H9 (cell line): Measurements from ENCODE around the gene ZFAND3. TPM values are rescaled to one million over a fixed set of nuclear protein-coding genes. Genes with fewer than 3 reads are reported as not detected.

ENCODE experiments used
- DNase-seq: peaks from one replicate; pipeline ENCODE4 v3.0.0-alpha.2; 2017
- H2AFZ ChIP-seq: one replicate; pipeline ENCODE4 v1.6.1; 2013; ENCODE audit warnings: mild to moderate bottlenecking, low read length, control low read depth, moderate library complexity
- H2AK5ac ChIP-seq: 2 replicates; pipeline ENCODE4 v1.6.1; 2013; ENCODE audit warnings: low read length, control low read depth, mixed read lengths; ENCODE audit not compliant: insufficient read length
- H2BK120ac ChIP-seq: one replicate; pipeline ENCODE4 v1.6.1; 2013; ENCODE audit warnings: low read depth, mild to moderate bottlenecking, low read length, control low read depth, inconsistent platforms; ENCODE audit not compliant: poor library complexity, severe bottlenecking
- H2BK12ac ChIP-seq: 2 replicates; pipeline ENCODE4 v1.6.1; 2013; ENCODE audit warnings: low read length, control low read depth, mixed read lengths, low read depth; ENCODE audit not compliant: insufficient read length
- H2BK15ac ChIP-seq: 2 replicates; pipeline ENCODE4 v1.6.1; 2013; ENCODE audit warnings: low read depth, low read length, control low read depth
- H2BK20ac ChIP-seq: one replicate; pipeline ENCODE4 v1.6.1; 2013; ENCODE audit warnings: low read depth, mild to moderate bottlenecking, low read length, control low read depth, inconsistent platforms; ENCODE audit not compliant: poor library complexity, severe bottlenecking
- H2BK5ac ChIP-seq: 2 replicates; pipeline ENCODE4 v1.6.1; 2013; ENCODE audit warnings: low read length, control low read depth, mixed read lengths; ENCODE audit not compliant: insufficient read length
- H3K14ac ChIP-seq: 2 replicates; pipeline ENCODE4 v1.6.1; 2013; ENCODE audit warnings: low read length, control low read depth; ENCODE audit not compliant: insufficient read depth
- H3K18ac ChIP-seq: 2 replicates; pipeline ENCODE4 v1.6.1; 2013; ENCODE audit warnings: low read depth, mild to moderate bottlenecking, mixed read lengths, low read length, control low read depth; ENCODE audit not compliant: insufficient read length
- H3K23ac ChIP-seq: 2 replicates; pipeline ENCODE4 v1.6.1; 2013; ENCODE audit warnings: low read length, control low read depth, mixed read lengths, low read depth; ENCODE audit not compliant: insufficient read length
- H3K23me2 ChIP-seq: 2 replicates; pipeline ENCODE4 v1.6.1; 2013; ENCODE audit warnings: low read depth, mild to moderate bottlenecking, mixed read lengths, low read length, control low read depth; ENCODE audit not compliant: insufficient read length, poor library complexity, severe bottlenecking
- H3K27ac ChIP-seq: 2 replicates; pipeline ENCODE4 v1.5.1; 2013; ENCODE audit warnings: low read length, control low read depth, mixed read lengths, low read depth; ENCODE audit not compliant: insufficient read length
- H3K27me3 ChIP-seq: 2 replicates; pipeline ENCODE4 v1.6.1; 2013; ENCODE audit warnings: low read length, control low read depth, inconsistent platforms; ENCODE audit not compliant: insufficient read depth
- H3K4ac ChIP-seq: 2 replicates; pipeline ENCODE4 v1.6.1; 2013; ENCODE audit warnings: low read depth, mild to moderate bottlenecking, control low read depth, inconsistent platforms, low read length, moderate library complexity
- H3K4me1 ChIP-seq: 2 replicates; pipeline ENCODE4 v1.6.1; 2013; ENCODE audit warnings: low read length, control low read depth, inconsistent platforms; ENCODE audit not compliant: insufficient read depth
- H3K4me2 ChIP-seq: 2 replicates; pipeline ENCODE4 v1.6.1; 2013; ENCODE audit warnings: low read length, control low read depth, mixed read lengths; ENCODE audit not compliant: insufficient read length, insufficient read depth
- H3K56ac ChIP-seq: 2 replicates; pipeline ENCODE4 v1.6.1; 2013; ENCODE audit warnings: low read depth, mild to moderate bottlenecking, mixed read lengths, low read length, control low read depth; ENCODE audit not compliant: insufficient read length
- H3K79me1 ChIP-seq: 2 replicates; pipeline ENCODE4 v1.6.1; 2013; ENCODE audit warnings: low read depth, mild to moderate bottlenecking, moderate library complexity, low read length, control low read depth, inconsistent platforms; ENCODE audit not compliant: insufficient read depth, poor library complexity, severe bottlenecking
- H3K79me2 ChIP-seq: 2 replicates; pipeline ENCODE4 v1.6.1; 2013; ENCODE audit warnings: low read length, control low read depth, inconsistent platforms; ENCODE audit not compliant: insufficient read depth
- H3K9ac ChIP-seq: 2 replicates; pipeline ENCODE4 v1.6.1; 2013; ENCODE audit warnings: low read length, control low read depth, mixed read lengths; ENCODE audit not compliant: insufficient read length; ENCODE audit errors: extremely low read depth
- H3K9me3 ChIP-seq: one replicate; pipeline ENCODE4 v1.6.1; 2013; ENCODE audit warnings: low read depth, low read length, inconsistent platforms; ENCODE audit not compliant: control insufficient read depth
- H3T11ph ChIP-seq: one replicate; pipeline ENCODE4 v1.6.1; 2013; ENCODE audit warnings: mild to moderate bottlenecking, low read length, control low read depth, inconsistent platforms
- H4K20me1 ChIP-seq: one replicate; pipeline ENCODE4 v1.6.1; 2013; ENCODE audit not compliant: control insufficient read depth, insufficient read length, insufficient read depth
- H4K5ac ChIP-seq: 2 replicates; pipeline ENCODE4 v1.6.1; 2013; ENCODE audit warnings: low read depth, mild to moderate bottlenecking, mixed read lengths, low read length, control low read depth; ENCODE audit not compliant: insufficient read length
- H4K8ac ChIP-seq: replicated peaks from 2 replicates; pipeline ENCODE4 v1.6.1; 2013; ENCODE audit warnings: low read length, control low read depth, mixed read lengths, low read depth; ENCODE audit not compliant: insufficient read length
- H4K91ac ChIP-seq: 2 replicates; pipeline ENCODE4 v1.6.1; 2013; ENCODE audit warnings: low read depth, mild to moderate bottlenecking, moderate library complexity, mixed read lengths, low read length, control low read depth; ENCODE audit not compliant: insufficient read length
- H3K27ac Mint-ChIP-seq, 3 experiments: 2 replicates in 2 of 3; 3 replicates in 1 of 3; pipeline ENCODE4 v1.8.0; 2020 to 2021; ENCODE audit warnings: mixed read lengths in 3 of 3, mild to moderate bottlenecking in 1 of 3, moderate library complexity in 1 of 3
- H3K27me3 Mint-ChIP-seq: 2 replicates; pipeline ENCODE4 v1.8.0; 2021; ENCODE audit warnings: low read depth, mild to moderate bottlenecking, moderate library complexity, mixed read lengths
- H3K36me3 Mint-ChIP-seq, 3 experiments: 2 replicates in 2 of 3; 3 replicates in 1 of 3; pipeline ENCODE4 v1.8.0; 2020 to 2021; ENCODE audit warnings: low read depth in 3 of 3, mixed read lengths in 3 of 3; ENCODE audit not compliant: insufficient read depth in 1 of 3
- H3K4me1 Mint-ChIP-seq, 2 experiments: 2 replicates each; pipeline ENCODE4 v1.8.0; 2020; ENCODE audit warnings: mixed read lengths in 2 of 2
- H3K4me3 Mint-ChIP-seq, 2 experiments: 2 replicates in 1 of 2; 3 replicates in 1 of 2; pipeline ENCODE4 v1.8.0; 2020 to 2021; ENCODE audit warnings: mild to moderate bottlenecking in 2 of 2, mixed read lengths in 2 of 2, moderate library complexity in 1 of 2
- H3K9me3 Mint-ChIP-seq, 2 experiments: 2 replicates in 1 of 2; 3 replicates in 1 of 2; pipeline ENCODE4 v1.8.0; 2020; ENCODE audit warnings: mild to moderate bottlenecking in 2 of 2, mixed read lengths in 2 of 2, moderate library complexity in 1 of 2
- WGBS: extraction: QIAGEN DNeasy Blood & Tissue Kit; methylation state at CpG from one replicate; pipeline ENCODE4 v1.1.7; 2013; ENCODE audit warnings: missing lambda C conversion rate, low lambda C conversion rate, mixed read lengths; ENCODE audit not compliant: insufficient read length; ENCODE audit errors: extremely low coverage; 5-methylcytosine and 5-hydroxymethylcytosine counted together
- total RNA-seq: library from RNA; stranded (reverse); gene quantifications from 2 replicates; pipeline ENCODE4 v1.2.1, GENCODE V29; 2021
- TF ChIP-seq, protein P1 (sequence below): fragments of 200-600 bp; sonication (generic); conservative IDR thresholded peaks from 3 replicates; pipeline ENCODE4 v1.8.0; 2021; ENCODE audit warnings: antibody characterized with exemption, mild to moderate bottlenecking

ZFAND3 gene
- total RNA-seq, 1 experiment from 2014 or later: 57.7 TPM

DNA sequence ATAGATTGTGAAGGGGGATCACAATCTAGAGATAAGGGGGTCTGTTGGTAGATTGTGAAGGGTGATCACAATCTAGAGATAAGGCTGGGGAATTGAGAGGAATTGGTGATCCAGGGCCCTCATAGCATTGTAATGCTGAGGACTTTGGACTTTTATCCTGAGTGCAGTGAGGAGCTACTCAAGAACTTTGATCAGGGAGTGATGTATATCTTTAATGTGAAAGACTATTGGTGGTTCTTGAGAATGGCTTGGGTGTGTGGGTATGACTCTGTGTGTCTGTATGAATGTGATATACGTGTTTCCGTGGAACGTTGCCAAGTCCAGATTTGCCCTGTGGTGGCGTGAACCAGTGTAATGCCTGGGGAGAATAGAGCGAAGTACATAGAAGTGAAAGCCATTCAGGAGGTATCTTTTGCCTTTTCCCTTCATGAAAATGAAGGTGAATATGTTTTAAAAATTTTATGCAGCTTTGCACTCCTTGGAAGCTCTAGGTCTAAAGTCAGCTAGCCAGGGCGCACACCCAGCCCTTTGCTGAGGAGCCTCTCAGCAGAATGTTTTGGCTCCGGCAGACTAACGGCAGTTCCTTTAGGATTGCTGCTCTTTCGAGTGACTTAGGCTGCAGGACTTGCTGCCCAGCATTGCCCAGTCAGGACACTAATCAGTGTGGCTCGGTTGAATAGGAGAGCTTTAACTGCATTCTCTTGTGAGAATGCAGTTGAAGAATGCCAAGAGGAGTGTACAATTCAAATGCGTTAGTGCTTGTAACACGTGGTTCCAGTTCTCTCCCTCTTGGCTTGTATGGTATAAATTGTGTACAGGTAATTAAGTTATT lies 3.5 kb downstream of the ZFAND3 start:
- Histone ChIP-seq H3K4me1 (no peaks in the 10 kb centered on the region; the same call in 1 of the 2 replicates), H3K23ac (no peak overlapping the region), H3K79me1 (peaks cover 2% of the 10 kb centered on the region), H3K56ac (no peak overlapping the region), H3K18ac (no peak overlapping the region), H3K79me2 (peaks cover 36% of the 10 kb centered on the region), H3K27ac (no peak overlapping the region), H2BK120ac (no peak overlapping the region), H2BK15ac (no peak overlapping the region), H4K5ac (no peak overlapping the region), H3K9me3 (no peaks in the 10 kb centered on the region), H3K4ac (no peak overlapping the region), H3K9ac (no peak overlapping the region), H3T11ph (no peak overlapping the region), H3K23me2 (peaks cover 3% of the 10 kb centered on the region), H4K91ac (no peak overlapping the region), H2AFZ (no peak overlapping the region), H2AK5ac (no peak overlapping the region), H4K20me1 (no peaks in the 10 kb centered on the region), H2BK5ac (no peak overlapping the region), H4K8ac (no peak overlapping the region), H3K4me2 (no peak overlapping the region), H2BK20ac (no peak overlapping the region), H2BK12ac (no peak overlapping the region), H3K14ac (no peak overlapping the region), H3K27me3 (no peaks in the 10 kb centered on the region)
- Mint-ChIP-seq H3K4me1 (peaks cover 36 to 38% of the 10 kb centered on the region in 2 experiments), H3K36me3 (peaks cover 0 to 2% (median 0%) of the 10 kb centered on the region in 3 experiments; a peak in 1 of 7 replicates), H3K27ac (peak overlapping the region in 2 of 3 experiments; percentile 48 to 67; a peak in 3 of 7 replicates), H3K27me3 (no peaks in the 10 kb centered on the region; the same call in 1 of the 2 replicates), H3K4me3 (peak overlapping the region in 1 of 2 experiments; percentile 18; a peak in 1 of 5 replicates), H3K9me3 (no peaks in the 10 kb centered on the region)
- DNase-seq: no peak
- TF ChIP-seq, protein P1, sequence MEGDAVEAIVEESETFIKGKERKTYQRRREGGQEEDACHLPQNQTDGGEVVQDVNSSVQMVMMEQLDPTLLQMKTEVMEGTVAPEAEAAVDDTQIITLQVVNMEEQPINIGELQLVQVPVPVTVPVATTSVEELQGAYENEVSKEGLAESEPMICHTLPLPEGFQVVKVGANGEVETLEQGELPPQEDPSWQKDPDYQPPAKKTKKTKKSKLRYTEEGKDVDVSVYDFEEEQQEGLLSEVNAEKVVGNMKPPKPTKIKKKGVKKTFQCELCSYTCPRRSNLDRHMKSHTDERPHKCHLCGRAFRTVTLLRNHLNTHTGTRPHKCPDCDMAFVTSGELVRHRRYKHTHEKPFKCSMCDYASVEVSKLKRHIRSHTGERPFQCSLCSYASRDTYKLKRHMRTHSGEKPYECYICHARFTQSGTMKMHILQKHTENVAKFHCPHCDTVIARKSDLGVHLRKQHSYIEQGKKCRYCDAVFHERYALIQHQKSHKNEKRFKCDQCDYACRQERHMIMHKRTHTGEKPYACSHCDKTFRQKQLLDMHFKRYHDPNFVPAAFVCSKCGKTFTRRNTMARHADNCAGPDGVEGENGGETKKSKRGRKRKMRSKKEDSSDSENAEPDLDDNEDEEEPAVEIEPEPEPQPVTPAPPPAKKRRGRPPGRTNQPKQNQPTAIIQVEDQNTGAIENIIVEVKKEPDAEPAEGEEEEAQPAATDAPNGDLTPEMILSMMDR: no peak
- WGBS: no CpG with 5 or more reads among the region's 12 CpGs
